IPS-11a (cell line): Measurements from ENCODE around the gene CASP5.
"Not testable (repeated sequence)": the region's sequence is repeated elsewhere in the genome, so short reads cannot be mapped to it uniquely, and the experiment has no call there.

Source experiments
- H3K4me3 ChIP-seq: one replicate; pipeline ENCODE4 v1.5.1; 2013; ENCODE audit warnings: low read depth, low read length, control low read depth

The CASP5 gene

GRCh38 chr11:105023003-105023402 is at the start of gene CASP5:
Gene CASP5 (minus strand): TSS chr11:105023168. CDS start chr11:105023136, 32 bp downstream.
- H3K4me3 ChIP-seq, result no peak within 1 kb of the TSS

- H3K4me3 ChIP-seq, result not testable (repeated sequence)
These were observed 49.1 kb upstream of the CASP5 start for GRCh38 chr11:105072080-105072479.

GRCh38 chr11:105071089-105071732 is 48.2 kb upstream of the CASP5 start:
- H3K4me3 ChIP-seq, result no peak overlapping the region

- H3K4me3 ChIP-seq, result no peak overlapping the region
These were observed 47.3 kb upstream of the CASP5 start for GRCh38 chr11:105070306-105070705.

- not testable (repeated sequence) for H3K4me3 ChIP-seq
These were observed 46.8 kb upstream of the CASP5 start for GRCh38 chr11:105069749-105070148.

GRCh38 chr11:105063245-105063941 is 40.4 kb upstream of the CASP5 start:
- H3K4me3 ChIP-seq, result not testable (repeated sequence)

- H3K4me3 ChIP-seq, result no peak overlapping the region
These were observed 34.5 kb upstream of the CASP5 start for GRCh38 chr11:105057432-105057831.

GRCh38 chr11:105056446-105056845 is 33.5 kb upstream of the CASP5 start:
- no peak overlapping the region for H3K4me3 ChIP-seq

GRCh38 chr11:105054723-105055493 is 31.9 kb upstream of the CASP5 start:
- H3K4me3 ChIP-seq, result no peak overlapping the region

GRCh38 chr11:105052487-105052886 is 29.5 kb upstream of the CASP5 start:
- no peak overlapping the region for H3K4me3 ChIP-seq

- no peak overlapping the region for H3K4me3 ChIP-seq
These were observed 28.6 kb upstream of the CASP5 start for GRCh38 chr11:105051559-105051958.

GRCh38 chr11:105049481-105049880 is 26.5 kb upstream of the CASP5 start:
- no peak overlapping the region for H3K4me3 ChIP-seq

- H3K4me3 ChIP-seq, result no peak overlapping the region
These were observed 24.1 kb upstream of the CASP5 start for GRCh38 chr11:105046898-105047579.

GRCh38 chr11:105045676-105046296 is 22.8 kb upstream of the CASP5 start:
- no peak overlapping the region for H3K4me3 ChIP-seq

GRCh38 chr11:105044557-105045524 is 21.9 kb upstream of the CASP5 start, which contains the start of gene CARD16:
Gene CARD16 (minus strand): TSS chr11:105045335. CDS start chr11:105045297, 38 bp downstream.
- not testable (repeated sequence) for H3K4me3 ChIP-seq

GRCh38 chr11:105042178-105042577 is 19.2 kb upstream of the CASP5 start:
- no peak overlapping the region for H3K4me3 ChIP-seq

GRCh38 chr11:105040703-105041102 is 17.7 kb upstream of the CASP5 start:
- H3K4me3 ChIP-seq, result no peak overlapping the region

- no peak within 1 kb of the TSS for H3K4me3 ChIP-seq
These were observed 12.0 kb upstream of the CASP5 start, which contains the start of gene CASP1 for GRCh38 chr11:105034813-105035620. Gene CASP1 (minus strand): TSS chr11:105035144. CDS start chr11:105035113, 31 bp downstream.

GRCh38 chr11:105034388-105034787 is 11.4 kb upstream of the CASP5 start:
- not testable (repeated sequence) for H3K4me3 ChIP-seq
